WERI-Rb-1 (cell line): ENCODE data around the gene PIEZO1.
"Not testable (repeated sequence)": the region's sequence is repeated elsewhere in the genome, so short reads cannot be mapped to it uniquely, and the experiment has no call there.

Source experiments
- DNase-seq: peaks from one replicate; pipeline ENCODE4 v3.0.0-alpha.2; 2020
- H3K27ac ChIP-seq: fragments of 250-450 bp; sonication (Bioruptor Pico); 2 replicates; pipeline ENCODE4 v1.5.1; 2020; ENCODE audit warnings: mild to moderate bottlenecking, moderate library complexity
- H3K27me3 ChIP-seq: fragments of 250-450 bp; sonication (Bioruptor Pico); 2 replicates; pipeline ENCODE4 v1.5.1; 2021; ENCODE audit warnings: mild to moderate bottlenecking, low read depth, moderate library complexity; ENCODE audit not compliant: insufficient read depth, severe bottlenecking
- H3K36me3 ChIP-seq: fragments of 250-450 bp; sonication (Bioruptor Pico); 2 replicates; pipeline ENCODE4 v1.5.1; 2020; ENCODE audit warnings: mild to moderate bottlenecking, moderate library complexity
- H3K4me3 ChIP-seq: 2 replicates; pipeline ENCODE4 v1.5.1; 2011; ENCODE audit warnings: low read depth, mild to moderate bottlenecking, control low read depth, low read length
- H3K9me3 ChIP-seq: fragments of 250-450 bp; sonication (Bioruptor Pico); 2 replicates; pipeline ENCODE4 v1.5.1; 2021; ENCODE audit warnings: mild to moderate bottlenecking, moderate library complexity; ENCODE audit not compliant: severe bottlenecking
- CTCF ChIP-seq: IDR thresholded peaks from 2 replicates; pipeline ENCODE4 v1.5.1; 2011; ENCODE audit warnings: low read depth, mild to moderate bottlenecking, control low read depth, inconsistent platforms, low read length

The PIEZO1 gene

DNA sequence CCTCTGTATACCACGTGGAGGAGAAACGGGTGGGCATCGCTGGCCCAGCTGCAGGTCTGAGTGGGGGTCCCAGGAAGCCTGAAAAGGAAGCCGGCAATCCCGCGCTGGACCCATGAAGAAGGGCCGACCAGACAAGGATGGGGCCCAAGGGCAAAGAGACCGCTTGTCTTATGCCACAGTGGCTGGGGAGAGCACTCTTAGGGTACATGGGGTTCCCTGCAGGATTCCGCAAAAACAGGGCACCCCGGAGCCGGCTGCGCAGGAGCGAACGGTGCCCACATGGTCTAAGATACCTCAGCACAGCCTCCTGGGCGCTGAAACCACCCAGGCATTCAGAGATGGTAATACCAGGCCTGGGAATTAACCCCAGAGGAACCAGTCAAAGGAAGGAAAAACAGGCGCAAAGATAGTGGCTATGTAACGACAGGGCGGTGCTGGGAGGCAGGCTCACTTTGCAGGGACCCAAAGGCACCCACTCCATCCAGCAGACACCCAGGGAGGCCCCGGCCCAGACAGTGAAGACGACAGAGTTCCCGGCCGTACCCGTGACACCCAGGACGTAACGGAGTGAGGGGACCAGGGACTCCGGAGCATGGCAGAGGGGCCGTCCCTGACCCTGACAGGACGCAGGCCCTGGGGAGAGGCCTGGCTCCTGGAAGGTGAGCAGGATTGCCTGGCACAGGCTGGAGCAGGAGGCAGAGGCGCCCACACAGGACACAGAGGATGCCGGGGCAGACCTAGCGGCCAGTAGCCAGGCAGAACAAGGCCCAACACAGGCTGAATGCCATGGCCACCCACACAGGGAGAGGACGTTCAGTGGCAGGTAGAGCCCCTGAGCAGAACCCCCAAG, 10.3 kb downstream of the PIEZO1 start:
- H3K9me3 ChIP-seq: no peaks in the 10 kb centered on the region
- TF ChIP-seq CTCF: no peak
- peak overlapping the region; percentile 51 for H3K27ac ChIP-seq
- H3K27me3 ChIP-seq: no peaks in the 10 kb centered on the region
- H3K36me3 ChIP-seq: no peaks in the 10 kb centered on the region
- no peak overlapping the region for H3K4me3 ChIP-seq
- DNase-seq: no peak

DNA sequence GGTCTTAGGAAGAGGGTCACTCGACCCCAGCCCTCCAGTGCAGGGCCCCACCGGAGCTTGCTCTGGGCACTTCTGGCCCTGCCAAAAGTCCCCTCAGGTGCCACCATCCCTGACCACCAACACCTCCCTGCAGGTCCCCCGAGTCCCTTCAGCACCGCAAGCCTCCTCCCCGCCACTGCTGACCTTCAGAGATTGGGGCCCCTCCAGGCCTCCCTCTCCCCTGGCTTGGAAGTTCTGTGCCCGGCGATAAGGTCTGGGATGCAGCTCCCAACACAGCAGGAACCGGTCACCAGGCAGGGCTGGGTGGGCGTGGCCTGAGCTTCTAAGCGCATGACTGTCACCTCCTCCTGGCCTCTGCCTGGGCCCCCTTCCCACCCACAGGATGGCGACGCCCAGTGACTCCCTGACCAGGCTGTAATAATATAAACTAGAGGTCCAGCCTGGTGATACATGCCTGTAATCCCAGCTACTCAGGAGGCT, 11.2 kb downstream of the PIEZO1 start:
- H3K4me3 ChIP-seq: no peak overlapping the region; the same call in 1 of the 2 replicates

GRCh38 chr16:88772871-88773811, 11.9 kb downstream of the PIEZO1 start:
- no peak for TF ChIP-seq CTCF
- Histone ChIP-seq H3K27ac (peak overlapping the region; percentile 88), H3K9me3 (no peaks in the 10 kb centered on the region), H3K27me3 (no peaks in the 10 kb centered on the region), H3K36me3 (no peaks in the 10 kb centered on the region), H3K4me3 (no peak overlapping the region; the same call in 1 of the 2 replicates)
- peak; percentile 71 for DNase-seq

More for the DNA sequence above, 11.2 kb downstream of the PIEZO1 start:
- H3K27me3 ChIP-seq: no peaks in the 10 kb centered on the region
- H3K36me3 ChIP-seq: no peaks in the 10 kb centered on the region
- no peaks in the 10 kb centered on the region for H3K9me3 ChIP-seq
- peak; percentile 86 for DNase-seq
- H3K27ac ChIP-seq: peak overlapping the region; percentile 88
- no peak for TF ChIP-seq CTCF

GRCh38 chr16:88771781-88772180, 13.2 kb downstream of the PIEZO1 start:
- H3K27me3 ChIP-seq, H3K4me3 ChIP-seq, DNase-seq, H3K9me3 ChIP-seq, H3K36me3 ChIP-seq: not testable (repeated sequence)
- H3K27ac ChIP-seq: peak overlapping the region; percentile 88

- TF ChIP-seq CTCF: no peak
- DNase-seq: no peak
- H3K27ac ChIP-seq: peak overlapping the region; percentile 80
- no peaks in the 10 kb centered on the region for H3K36me3 ChIP-seq
- H3K9me3 ChIP-seq: no peaks in the 10 kb centered on the region
- H3K27me3 ChIP-seq: no peaks in the 10 kb centered on the region
- H3K4me3 ChIP-seq: peak overlapping the region; percentile 7
These were observed 13.7 kb downstream of the PIEZO1 start for GRCh38 chr16:88771294-88771772.
